NCI-H748 (cell line): ENCODE results near the gene RNF223.
A peak's percentile ranks its signal among the peaks of the same experiment; 100 is the strongest.

Experiments
- DNase-seq: peaks from one replicate; lab custom pipeline; 2025; ENCODE audit not compliant: unreplicated experiment; lab: John Stamatoyannopoulos, UW

RNF223 gene

DNA sequence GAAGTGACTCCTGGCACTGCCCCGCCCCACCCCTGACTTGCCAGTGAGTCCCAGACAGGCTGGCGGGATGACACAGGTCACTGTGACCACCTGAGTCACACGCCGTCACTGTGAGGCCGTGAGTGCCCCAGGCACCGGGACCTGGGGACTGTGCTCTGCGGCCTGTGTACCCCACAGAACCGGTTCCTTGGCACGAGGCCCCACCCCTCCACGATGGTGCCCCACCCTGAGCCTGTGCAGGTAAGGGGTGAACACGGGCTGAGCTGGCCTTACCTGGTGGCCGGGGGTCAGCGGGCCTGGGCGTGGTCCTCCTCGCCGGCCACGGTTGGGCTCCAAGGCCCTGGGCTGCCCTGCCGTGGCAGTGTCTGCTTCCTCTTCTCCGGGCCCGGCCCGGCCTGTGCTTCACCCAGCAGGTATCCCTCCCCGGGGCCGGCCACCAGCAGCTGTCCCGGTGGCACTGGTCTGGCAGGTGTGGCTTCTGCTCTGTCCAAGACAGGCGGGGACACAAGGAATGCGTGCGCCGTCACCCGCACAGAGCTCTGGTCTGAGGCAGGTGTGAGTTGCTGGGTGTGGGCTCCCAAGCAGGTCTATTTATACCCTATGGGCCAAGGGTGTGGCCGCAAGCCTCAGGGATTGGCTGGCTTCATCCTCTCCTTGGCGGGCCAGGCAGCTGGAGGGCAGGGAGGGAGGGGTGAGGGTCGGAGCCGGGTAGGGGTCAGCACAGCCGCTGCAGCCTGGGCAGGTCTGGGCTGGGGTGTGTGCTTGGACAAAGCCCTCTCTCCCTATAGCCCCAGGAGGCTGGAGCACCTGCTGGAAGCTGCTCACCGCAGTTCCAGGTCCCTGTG, at the start of gene RNF223:
RNF223 (minus strand) TSS at position 564 of the 845 bp plus-strand sequence. CDS start 1,740 bp downstream, outside the sequence.
- peak; percentile 85 for DNase-seq

GRCh38 chr1:1122981-1123480, 48.9 kb upstream of the RNF223 start:
- peak; percentile 14 for DNase-seq

DNA sequence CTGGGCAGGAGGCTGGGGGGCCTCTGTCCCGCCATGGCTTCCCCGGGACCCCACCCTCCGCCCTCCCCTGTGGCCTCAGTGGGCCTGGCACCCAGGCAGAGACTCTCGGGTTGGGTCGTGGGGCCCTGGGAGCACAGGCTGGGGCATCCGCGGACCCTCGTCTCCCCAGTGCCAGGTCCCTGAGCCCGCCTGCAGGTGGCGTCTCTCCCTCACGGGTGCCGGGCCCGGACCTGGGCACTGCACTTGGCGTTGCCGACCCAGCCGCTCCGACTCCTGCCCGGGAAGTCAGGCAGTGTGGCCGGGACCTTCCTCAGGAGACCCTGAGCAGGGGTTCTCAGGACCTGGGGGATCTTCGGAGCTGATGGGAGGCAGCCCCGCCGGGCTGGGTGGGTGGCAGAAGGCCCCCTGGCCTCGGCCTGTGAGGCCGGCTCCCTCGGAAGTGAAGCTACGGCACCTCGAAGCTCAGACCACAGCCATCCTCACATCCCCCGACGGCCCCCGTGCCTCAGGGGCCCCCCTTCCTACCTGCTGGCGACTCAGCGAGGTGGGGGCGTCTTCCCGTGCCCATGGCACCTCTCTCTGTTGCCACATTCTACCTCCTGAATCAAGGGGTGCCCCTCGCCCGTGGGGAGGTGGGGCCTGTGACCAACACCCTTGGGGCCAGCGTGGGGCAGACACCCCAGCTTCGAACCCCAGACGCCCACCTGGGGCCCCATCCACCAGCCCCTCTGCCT, 48.1 kb upstream of the RNF223 start:
- DNase-seq: peak; percentile 83

DNA sequence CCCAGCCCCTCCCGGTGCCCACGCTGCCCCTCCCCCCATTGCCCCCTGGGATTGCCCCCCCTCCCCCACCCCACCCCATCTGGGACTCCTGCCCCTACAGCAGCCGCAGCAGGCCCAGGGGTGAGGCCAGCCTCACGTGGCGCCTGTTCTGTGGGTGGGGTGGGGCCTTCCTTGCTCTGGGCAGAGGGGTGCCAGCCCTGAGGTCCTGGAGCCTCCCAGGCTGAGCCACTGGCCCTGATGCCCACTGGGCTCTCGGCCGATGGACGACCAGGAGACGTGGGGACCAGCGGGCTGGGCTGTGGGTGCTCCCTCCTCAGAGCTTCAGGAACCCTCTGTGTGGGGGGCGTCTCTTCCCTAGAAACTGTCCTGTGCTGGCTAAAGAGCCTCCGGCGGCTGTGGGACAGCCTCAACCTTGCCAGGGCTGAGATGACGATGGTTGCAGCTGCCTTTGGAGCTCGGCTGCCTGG, 47.5 kb upstream of the RNF223 start:
- peak; percentile 56 for DNase-seq

- peak; percentile 91 for DNase-seq
Measured at GRCh38 chr1:1120866-1121591, 46.9 kb upstream of the RNF223 start.

- DNase-seq: no peak
Measured at GRCh38 chr1:1120096-1120495, 46.0 kb upstream of the RNF223 start.

DNA sequence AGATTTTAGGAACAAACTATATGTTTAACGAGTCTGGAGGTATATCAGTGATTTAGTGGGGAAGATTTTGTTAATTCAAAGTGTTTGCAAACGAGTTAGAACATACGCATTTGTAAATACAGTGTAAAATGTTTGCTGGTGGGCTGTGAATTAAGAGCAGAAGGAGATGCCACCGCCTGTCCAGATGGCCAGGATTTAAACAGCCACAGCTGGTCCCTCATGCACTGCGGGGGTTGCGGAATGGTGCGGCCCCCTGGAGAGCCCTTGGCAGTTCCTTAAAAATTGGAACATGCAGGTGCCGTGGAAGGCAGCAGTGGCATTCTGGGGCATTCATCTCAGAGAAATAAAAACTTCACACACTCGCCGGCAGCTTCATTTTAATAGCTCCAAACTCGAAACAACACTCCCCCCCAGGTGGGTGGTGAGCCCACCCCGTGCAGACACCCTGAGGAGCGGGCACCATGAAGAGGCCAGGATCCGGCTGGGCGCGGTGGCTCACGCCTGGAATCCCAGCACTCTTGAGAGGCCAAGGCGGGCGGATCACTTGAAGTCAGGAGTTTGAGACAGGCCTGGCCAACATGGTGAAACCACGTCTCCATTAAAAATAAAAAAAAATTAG, 45.3 kb upstream of the RNF223 start:
- no peak for DNase-seq

DNA sequence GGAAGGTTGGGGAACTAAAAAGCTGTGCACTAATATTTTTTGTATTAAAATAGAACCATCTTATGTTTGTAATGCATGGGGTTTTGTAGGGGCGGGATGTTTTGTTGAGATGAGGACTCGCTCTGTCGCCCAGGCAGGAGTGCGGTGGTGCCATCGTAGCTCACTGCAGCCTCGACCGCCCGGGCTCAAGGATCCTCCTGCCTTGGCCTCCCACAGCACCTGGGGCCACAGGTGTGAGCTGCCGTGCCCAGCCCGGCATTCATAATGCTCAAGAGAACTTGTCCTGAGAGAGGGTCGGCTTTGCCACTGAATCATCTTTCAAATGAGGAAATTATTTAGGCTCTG, 44.7 kb upstream of the RNF223 start:
- DNase-seq: no peak

- no peak for DNase-seq
Measured at GRCh38 chr1:1118011-1118875, 44.1 kb upstream of the RNF223 start.

DNA sequence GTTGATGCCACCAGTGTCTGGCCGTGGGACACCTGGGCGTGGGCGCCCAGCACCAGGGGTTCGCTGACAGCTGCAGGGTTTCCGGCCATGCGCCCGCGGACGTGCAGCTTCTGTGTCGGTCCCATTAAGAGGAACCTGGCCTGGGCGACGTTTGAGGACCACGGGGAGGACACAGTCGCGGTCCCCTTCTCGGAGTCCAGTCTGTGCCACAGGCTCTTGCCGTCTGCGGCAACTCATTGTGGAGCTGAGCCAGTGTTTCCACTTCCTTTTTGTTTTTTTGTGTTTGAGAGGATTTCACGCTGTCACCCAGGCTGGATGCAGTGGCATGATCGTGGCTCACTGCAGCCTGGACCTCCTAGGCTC, 43.3 kb upstream of the RNF223 start:
- DNase-seq: no peak

DNA sequence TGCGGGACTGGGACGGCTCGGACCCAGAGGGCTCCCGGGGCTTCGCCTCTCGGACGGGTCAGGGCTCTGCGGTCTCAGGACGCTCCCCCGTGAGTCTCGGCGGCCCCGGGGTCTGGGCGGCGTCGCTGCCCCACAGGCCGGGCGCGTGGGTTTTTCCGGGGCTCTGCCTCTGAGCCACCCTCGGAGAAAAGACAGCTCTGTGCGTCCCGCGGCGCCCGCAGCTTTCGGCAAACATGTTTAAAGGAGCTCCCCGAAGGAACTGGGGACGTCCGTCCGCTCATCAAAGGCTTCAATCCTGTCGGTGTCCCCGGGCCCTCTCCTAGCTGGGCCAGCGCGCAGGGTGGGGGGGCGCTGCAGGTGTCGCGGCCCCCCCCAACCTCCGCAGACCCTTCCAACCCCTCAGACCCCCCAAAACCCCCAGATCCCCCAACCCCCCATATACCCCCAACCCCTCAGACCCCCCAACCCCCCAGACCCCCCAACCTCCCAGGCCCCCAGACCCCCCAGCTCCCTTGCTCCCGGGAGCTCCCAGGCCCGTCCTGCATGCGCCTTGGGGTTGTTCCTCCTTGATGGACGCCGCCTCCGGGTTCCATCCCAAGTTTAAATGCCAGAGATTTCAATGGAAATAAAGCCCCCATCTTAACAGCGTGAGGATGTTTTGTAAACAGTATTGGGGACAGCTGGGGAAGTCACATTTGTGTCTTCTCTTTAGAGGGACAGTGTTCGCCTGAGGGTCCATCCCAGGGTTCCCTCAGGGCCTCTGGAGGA, 42.8 kb upstream of the RNF223 start:
- DNase-seq: peak; percentile 35

- peak; percentile 97 for DNase-seq
Measured at GRCh38 chr1:1115786-1116700, 41.9 kb upstream of the RNF223 start, which contains the start of gene C1orf159. TSS of gene C1orf159 (minus strand) at chr1:1116089. CDS start at chr1:1091543, 24,546 bp downstream.

DNA sequence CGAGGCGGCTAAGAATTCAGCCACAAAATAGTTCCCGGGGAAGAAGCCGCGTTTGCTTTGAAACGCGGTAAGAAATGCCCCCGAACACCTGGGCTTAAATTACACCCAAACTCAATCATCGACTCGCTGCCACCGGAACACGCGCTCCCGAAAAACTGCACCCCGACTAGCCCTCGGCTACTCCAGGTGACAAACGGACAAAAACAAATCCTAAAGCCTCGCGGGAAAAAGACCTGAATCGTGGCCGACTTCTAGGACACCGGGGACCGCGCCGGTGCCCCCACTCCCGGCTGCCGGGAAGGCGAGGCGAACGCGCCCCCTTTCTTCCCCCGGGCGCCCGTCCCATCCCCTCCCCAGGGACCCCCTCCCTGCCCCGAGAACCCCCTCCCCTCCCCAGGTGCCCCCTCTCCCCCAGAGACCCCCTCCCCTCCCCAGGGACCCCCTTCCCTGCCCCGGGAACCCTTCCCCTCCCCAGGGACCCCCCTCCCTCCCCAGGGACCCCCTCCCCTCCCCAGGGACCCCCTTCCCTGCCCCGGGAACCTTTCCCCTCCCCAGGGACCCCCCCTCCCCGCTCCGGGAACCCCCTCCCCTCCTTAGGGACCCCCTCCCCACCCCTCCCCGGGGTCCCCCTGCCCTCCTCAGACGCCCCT, 41.2 kb upstream of the RNF223 start:
- DNase-seq: no peak

- no peak for DNase-seq
Measured at GRCh38 chr1:1114431-1114830, 40.3 kb upstream of the RNF223 start.

DNA sequence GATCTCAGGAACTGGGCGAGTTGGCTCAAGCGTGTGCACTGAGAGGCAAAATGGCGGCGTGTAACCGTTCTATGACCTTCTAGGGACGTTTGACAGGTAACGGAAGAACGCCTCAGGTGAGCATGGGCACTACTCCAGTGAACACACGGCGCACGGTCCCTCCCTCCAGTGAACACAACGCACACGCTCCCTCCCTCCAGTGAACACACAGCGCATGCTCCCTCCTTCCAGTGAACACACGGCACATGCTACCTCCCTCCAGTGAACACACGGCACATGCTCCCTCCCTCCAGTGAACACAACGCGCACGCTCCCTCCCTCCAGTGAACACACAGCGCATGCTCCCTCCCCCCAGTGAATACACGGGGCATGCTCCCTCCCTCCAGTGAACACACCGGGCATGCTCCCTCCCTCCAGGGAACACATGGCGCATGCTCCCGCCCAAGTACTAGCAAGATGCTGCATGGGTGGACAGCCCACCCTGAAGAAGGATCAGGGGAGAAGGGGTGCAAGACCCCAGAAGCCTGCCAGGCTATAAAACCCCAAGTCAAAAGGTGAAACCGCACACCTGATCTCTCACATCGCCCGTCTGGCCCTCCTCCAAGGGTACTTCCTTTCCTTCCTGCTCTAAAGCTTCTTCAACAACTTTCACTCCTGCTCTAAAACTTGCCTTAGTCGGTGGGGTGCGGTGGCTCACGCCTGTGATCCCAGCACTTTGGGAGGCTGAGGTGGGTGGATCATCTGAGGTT, 38.3 kb upstream of the RNF223 start:
- DNase-seq: no peak

DNA sequence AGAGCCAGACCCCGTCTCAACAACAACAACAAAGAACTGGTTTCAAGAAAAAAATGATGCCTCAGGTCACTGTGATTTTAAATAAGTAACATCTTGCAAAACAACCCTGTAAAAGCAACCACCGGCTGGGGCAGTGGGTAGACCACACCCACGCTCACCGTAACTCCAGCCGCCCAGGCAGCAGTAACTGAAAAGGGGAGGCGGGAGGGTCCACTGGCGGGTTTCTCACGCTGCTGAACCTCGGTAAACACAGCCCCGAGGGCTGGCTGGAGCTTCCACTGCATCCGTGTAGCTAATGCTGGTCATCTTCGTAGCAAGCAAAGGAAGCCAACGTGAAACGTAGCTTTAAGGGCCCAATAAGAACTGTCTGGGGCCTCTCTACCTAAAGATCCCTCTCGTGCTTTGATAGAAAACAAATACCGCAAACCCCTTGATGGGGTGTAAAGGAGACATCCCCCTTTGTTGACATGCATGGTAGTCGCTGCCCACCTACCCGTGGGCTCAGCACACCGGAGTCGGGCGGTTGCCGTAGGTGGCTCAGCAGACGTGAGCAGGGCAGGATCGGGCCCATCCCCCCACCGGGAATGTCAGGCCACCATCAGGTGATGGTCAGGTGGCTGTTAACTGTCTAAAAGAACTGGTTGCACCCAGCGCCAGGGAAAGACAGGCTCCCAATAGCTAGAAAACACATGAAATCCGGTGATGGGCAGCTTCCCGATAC, 37.6 kb upstream of the RNF223 start:
- DNase-seq: no peak
